GM18873 (cell line): ENCODE measurements around the gene POLR2H.
A peak's percentile ranks its signal among the peaks of the same experiment; 100 is the strongest.

Experiments
- ATAC-seq: cut with Tn5 transposase; IDR thresholded peaks from one replicate; pipeline ENCODE4 v1.9.1; 2021; ENCODE audit warnings: mild to moderate bottlenecking, moderate library complexity, moderate number of reproducible peaks; ENCODE audit not compliant: unreplicated experiment, low FRiP score

The POLR2H gene

GRCh38 chr3:184361532-184361931 lies at the start of gene POLR2H, which contains the start of gene CLCN2:
POLR2H (plus strand) TSS chr3:184361710; CDS start chr3:184363493, 1,783 bp downstream.
CLCN2 (minus strand) TSS chr3:184361605; CDS start chr3:184361479, 126 bp downstream.
- no peak for ATAC-seq

DNA sequence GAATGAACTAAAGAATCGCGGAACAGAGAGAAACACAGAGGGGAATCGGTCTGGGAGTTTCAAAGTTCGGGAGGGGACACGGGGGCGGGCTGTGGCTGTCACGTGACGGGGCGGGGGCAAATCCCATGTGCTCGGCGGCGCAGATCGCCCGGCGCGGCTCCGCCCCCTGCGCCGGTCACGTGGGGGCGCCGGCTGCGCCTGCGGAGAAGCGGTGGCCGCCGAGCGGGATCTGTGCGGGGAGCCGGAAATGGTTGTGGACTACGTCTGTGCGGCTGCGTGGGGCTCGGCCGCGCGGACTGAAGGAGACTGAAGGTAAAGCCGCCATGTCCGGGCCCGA lies 47.2 kb upstream of the POLR2H start, which contains the start of gene EIF4G1:
EIF4G1 (plus strand) TSS at position 244 of the 337 bp plus-strand sequence. CDS start 1,191 bp downstream, outside the sequence.
- ATAC-seq, result peak; percentile 81

DNA sequence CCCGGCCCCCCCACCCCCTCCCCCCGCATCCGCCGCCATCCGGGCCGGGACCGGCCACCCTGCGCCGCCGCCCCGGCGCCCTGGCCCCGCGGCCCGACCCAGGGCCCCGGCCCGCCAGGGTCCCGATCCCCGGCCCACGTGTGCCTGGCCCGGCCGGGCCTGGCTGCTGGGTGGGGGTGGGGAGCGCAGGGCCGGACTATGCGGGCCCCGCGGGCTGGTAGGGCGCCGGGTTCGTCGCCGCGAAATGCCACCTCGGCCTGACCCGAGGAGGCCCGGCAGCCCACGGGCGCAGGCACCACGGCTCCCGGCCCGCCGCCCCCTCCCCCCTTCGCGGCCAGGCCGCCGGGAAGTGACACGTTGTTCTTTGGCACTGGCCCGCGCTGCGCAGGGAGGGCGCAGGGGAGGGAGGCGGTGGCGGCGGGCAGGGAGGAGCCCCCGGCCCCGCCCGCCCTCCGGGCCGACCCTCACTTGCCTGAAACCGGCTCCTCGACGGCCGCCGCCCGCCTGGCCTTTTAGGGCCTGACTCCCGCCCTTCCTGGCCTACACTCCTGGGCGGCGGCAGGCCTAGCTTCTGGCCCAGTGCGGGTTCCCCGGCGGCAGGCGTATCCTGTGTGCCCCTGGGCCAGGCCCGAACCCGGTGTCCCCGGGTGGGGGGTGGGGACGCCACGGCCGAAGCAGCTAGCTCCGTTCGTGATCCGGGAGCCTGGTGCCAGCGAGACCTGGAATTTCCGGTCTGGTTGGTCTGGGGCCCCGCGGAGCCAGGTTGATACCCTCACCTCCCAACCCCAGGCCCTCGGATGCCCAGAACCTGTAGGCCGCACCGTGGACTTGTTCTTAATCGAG lies 46.6 kb upstream of the POLR2H start:
- peak; percentile 20 for ATAC-seq

GRCh38 chr3:184315543-184315867 lies 46.0 kb upstream of the POLR2H start:
- ATAC-seq, result no peak

DNA sequence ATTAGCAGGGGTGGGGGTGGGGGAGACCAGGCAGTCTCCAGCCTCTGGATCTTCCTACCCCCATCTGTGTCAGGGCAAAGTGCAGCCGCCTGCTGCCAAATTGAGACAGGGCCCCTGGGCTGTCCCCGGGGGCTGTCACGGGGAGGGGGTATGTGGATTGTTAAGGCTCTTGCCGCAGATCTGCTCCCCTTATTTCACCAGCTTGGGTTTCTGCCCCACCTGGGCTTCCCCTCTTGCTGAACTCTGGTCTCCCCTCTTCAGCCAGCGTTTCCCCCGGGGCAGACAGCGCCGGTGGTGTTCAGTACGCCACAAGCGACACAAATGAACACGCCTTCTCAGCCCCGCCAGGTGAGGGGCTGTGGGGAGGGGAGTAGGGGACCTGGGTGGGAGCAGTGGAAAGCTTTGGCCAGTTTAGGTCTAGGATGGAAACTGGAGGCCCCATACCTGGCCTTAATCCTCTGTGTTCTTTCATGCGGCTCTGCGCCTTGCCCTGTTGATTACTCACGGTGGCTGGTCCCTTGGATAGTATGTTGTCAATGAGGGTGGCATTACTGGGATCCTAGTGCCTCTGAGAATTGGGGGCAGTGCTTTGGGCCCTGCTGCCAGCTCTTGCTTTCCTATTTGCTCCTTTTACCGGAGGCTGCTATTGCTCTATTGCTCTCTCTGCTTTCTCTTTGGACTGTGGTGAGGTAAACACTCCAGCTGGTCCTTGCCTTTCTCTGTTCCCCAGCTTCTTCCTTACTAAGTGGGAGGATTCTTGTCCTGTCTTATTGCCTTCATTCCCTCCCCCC lies 45.4 kb upstream of the POLR2H start:
- ATAC-seq, result no peak

DNA sequence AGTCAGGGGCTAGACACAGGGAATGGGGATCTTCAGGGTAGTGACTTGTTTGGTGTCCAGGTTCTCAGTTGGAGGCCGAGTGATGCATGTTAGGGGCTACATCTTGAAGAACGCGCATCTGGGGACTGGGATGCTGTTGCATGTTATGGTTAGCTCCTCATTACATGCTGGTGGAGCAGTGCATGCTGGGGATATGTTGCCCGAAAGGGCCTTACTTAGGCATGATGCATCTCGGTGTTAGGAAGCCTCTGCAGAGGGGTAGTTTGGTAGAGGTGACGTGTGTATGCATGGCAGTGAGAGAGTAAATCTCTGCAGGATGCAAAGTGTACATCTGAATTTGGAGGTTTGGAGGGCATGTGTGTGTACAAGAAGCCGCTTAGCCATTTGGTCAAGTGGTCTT lies 44.7 kb upstream of the POLR2H start:
- no peak for ATAC-seq

GRCh38 chr3:184317201-184317600 lies 44.3 kb upstream of the POLR2H start:
- no peak for ATAC-seq

GRCh38 chr3:184320104-184320445 lies 41.4 kb upstream of the POLR2H start:
- ATAC-seq, result no peak

GRCh38 chr3:184321666-184322065 lies 39.8 kb upstream of the POLR2H start:
- no peak for ATAC-seq

GRCh38 chr3:184322731-184323487 lies 38.6 kb upstream of the POLR2H start:
- ATAC-seq, result no peak

DNA sequence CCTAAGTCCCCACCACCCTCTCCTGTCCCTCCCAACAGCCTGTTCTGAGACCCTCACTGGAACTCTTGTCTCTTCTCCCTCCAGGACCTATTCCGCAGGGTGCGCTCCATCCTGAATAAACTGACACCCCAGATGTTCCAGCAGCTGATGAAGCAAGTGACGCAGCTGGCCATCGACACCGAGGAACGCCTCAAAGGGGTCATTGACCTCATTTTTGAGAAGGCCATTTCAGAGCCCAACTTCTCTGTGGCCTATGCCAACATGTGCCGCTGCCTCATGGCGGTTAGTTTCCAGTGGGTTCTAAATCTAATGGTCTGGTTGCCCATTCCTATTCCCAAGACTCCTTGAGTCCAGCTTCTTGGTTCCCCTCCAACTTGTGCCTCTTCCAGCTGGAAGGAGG lies 37.8 kb upstream of the POLR2H start:
- ATAC-seq, result no peak

- no peak for ATAC-seq
Observed at GRCh38 chr3:184325269-184325668, 36.2 kb upstream of the POLR2H start.

DNA sequence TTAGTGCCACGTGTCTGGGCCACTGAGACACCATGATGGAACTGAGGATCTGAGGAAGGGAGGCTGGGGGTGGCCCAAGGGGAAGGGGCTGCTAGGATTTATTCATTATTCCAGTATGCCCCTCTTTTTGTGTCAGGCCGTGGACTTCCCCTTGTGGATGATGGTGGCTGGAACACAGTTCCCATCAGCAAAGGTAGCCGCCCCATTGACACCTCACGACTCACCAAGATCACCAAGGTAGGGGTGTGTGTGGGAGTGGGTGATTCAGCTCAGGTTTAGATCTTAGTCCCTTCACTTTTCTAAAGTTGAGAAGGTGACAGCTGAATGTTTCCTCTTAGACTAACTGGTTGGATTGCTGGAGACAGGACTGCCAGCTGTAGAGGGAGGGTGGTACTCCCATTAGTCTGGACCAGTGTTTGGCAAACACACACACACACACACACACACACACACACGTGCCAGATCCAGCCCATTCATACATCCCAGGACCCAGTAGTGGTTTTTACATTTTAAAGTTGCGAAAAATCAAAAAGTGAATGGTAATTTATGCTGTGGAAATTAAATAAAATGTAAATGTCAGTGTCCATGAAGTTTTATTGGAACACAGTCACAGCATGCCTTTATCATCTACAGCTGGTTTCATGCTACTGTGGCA lies 35.7 kb upstream of the POLR2H start:
- ATAC-seq, result no peak

GRCh38 chr3:184327171-184327570 lies 34.3 kb upstream of the POLR2H start:
- ATAC-seq, result no peak

DNA sequence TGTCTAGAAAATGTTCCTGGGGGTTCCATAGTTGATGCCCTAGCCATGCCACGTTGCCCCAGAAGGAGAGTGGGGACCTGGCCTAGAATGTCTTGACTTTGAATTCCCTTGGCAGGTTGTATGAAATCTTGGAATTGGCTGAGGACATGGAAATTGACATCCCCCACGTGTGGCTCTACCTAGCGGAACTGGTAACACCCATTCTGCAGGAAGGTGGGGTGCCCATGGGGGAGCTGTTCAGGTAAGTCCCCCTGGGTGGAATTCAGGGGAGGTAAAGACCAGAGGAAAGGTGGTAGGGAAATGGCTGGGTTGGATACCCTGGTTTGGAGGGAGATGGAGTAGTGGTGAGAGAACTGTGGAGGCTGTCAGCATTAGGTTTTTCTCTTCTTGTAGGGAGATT lies 33.0 kb upstream of the POLR2H start:
- no peak for ATAC-seq

GRCh38 chr3:184332370-184333090 lies 29.0 kb upstream of the POLR2H start:
- no peak for ATAC-seq

DNA sequence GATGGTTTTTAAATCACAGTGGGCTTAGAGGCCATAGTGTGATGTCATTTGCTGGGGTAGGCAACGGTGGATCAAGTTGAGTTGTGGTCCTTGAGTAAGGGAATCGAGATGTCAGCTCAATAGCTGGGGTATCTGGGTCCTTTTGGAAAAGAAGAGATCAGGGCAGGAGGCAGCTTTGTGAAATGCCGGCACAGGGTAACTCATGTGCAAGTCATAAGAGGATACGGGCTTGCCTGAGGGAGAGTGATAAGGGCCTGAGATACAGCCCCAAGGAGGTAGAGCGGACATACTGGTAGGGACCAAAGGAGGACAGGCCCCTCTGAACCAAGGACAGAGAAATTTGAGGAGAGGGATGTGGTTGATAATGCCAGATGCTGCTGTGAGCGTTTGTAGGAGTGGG lies 28.3 kb upstream of the POLR2H start:
- no peak for ATAC-seq

DNA sequence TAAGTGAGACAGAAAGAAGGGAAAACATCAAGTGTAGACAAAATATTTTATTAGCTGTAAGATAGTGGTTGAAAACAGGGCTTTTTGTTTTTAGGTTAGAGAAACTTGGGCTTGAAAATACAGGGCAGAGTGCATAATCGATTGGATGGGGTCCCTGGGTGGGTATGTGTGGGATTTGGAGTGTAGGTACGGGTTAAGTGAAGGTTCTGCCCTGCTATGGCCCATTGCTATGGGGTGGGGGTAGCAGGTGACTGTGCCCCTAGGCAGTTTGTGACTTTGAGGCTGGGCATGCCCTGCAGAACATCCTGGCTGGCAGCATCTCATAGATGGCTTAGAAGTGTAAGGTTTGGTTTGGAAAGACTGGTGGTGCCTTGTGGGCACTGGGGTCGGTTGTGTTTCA lies 27.8 kb upstream of the POLR2H start:
- ATAC-seq, result no peak

DNA sequence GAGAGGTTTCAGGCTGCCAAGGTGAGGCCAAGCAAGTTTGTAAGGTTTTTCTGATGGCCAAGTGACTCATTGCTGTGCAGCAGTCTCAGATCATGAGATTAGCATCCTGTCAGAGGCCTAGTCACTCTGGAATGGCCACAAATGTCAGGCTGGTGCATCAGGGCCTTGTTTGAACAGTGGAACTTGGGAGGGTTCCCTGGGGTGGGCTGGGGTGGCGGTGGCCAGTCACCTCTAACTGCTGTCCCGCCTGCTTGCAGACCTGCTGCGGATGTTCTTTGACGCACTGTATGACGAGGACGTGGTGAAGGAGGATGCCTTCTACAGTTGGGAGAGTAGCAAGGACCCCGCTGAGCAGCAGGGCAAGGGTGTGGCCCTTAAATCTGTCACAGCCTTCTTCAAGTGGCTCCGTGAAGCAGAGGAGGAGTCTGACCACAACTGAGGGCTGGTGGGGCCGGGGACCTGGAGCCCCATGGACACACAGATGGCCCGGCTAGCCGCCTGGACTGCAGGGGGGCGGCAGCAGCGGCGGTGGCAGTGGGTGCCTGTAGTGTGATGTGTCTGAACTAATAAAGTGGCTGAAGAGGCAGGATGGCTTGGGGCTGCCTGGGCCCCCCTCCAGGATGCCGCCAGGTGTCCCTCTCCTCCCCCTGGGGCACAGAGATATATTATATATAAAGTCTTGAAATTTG lies 26.9 kb upstream of the POLR2H start:
- ATAC-seq, result no peak
